GM03348 (cell line): Measurements from ENCODE around the gene FOXO6.

Experiments
- DNase-seq: peaks from one replicate; pipeline ENCODE4 v3.0.0; 2012; ENCODE audit warnings: low spot score

FOXO6 gene

DNA sequence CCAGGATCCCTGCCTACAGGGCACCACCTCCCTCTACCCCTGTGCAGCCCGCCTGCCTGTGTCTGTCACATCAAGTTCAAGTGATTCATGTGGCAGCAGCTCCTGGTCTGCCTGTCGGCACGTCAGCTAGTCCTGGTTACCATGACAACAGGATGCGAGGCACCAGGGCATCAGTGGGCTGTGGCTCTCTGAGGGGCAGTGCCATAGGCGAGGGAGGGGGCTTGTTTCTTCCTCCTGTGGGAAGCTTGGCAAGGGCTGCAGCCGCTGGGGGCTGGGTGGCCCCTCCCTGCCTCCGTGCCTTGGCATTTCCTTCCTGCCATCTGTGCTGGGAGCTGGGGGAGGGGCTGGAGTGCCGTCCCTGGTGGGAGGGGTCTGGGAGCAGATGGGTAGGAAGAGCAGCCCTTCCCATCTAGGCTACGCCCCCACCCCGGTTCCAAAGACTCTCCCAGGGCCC lies 43.1 kb downstream of the FOXO6 start:
- DNase-seq: no peak

DNA sequence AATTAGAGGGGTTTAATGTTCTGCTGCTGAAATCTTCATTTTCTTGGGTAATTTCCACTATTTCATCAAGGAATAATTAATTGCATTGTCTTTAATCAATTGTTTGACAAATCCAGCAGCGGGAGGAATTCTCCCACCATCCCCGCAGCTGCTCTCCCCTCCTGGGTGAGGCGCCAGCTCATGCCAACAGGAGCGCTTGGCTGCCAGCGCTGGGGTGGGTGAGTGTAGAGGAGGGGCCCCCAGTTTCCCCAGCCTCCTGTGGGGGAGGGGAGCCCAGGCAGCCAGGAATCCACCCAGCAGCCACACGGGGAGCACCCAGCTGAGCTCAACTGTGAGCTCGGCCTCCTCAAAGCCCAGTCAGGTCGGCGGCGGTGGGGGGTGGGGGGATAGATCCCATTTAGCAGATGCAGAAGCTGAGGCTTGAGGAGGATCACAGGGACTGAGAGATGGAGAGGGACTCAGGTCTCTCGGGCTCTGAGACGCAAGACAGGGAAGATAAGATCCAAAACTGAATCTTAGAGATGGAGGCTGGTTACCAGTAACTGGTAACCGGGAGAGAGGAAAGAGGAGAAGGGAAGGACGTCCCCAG lies 46.5 kb downstream of the FOXO6 start:
- DNase-seq: no peak

DNA sequence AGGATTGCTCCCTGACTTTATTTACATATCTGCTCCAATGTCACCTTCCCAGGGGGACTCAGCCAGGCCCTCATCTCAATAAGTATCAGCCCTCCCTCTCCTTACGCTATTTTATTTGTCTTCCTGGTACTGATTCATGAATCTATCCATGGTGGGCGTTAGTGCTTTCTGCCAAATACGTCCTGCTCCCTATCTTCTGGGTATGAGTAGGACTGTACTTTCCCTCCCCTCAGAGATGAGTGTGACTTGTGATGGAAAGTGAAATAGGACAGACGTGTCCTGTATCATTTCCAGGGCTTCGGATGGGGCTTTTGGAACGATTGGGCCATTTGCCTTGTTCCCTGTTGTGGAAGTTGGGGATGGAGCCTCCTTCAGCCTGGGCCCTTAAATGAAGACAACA lies 47.5 kb downstream of the FOXO6 start:
- DNase-seq: no peak

DNA sequence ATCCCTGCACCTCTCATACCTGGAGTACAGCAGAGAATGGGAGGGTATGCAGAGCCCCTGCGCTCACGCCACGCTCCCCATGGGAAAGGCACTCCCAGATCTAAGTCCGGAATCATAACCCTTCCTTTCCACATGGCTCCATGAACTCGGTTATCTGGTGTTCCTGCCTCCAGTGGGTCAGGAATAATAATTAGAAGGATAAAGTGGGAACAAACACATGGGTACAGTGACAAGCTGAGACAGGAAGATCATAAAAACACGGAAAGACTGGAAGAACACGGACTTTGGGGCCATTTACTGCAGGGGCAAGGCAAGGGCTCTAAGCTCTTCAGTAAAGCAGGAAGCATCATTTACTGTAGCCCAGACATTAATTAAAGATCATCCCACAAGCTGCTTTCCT lies 48.6 kb downstream of the FOXO6 start:
- DNase-seq: no peak

DNA sequence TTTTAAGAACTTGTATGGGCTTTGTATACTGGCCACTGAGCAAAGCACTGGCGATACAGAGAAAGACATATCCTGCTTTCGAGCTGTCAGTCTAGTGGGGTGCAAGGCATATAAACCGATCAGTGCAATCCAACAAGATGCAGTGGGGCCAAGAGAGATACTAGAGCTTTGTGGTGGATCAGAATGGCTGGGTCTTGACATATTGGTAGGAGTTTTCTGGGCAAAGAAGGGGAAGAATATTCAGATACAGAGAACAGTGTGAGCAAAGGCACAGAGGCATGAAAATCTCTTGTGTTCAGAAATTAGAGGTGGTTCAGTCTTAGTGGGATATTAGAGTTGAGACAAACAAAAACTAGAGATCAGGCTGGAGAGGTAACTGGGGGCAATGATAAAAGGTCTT lies 49.2 kb downstream of the FOXO6 start:
- DNase-seq: no peak

DNA sequence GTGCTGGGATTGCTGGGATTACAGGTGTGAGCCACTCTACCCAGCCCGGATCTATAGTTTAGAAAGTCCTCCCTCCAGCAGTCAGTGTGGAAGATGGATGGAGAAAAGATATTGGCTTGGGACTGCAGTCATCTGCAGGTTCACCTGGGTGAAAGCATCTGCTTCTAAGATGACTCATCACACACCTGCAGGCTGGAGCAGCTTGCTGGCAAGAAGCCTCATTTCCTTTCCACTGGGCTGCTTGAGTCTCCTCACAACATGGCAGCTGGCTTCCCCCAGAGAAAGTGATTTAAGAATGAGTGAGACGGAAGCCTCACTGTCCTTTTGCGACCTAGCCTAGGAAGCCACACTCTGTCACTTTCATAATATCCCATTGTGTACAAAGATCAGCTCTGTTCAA lies 50.0 kb downstream of the FOXO6 start:
- DNase-seq: no peak

DNA sequence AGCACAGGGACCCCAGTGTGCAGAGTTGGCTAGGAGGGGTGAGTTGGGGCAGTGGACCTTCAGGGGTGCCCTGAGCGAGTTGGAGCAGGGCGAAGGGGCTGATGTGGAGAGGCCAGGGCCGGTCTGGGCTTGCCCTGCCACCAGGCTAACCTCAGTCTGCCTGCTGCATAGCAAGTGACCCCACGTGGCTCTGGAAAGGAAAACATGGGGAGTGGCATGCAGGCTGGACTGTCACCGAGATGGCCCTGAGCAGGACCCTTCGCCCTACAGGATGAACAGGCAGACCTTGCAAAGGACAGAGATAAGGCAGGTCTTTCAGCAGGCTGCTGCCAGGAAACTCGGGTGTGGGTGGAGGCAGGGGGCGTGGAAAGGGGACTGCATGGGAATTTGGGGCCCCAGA lies 51.5 kb downstream of the FOXO6 start:
- DNase-seq: no peak

DNA sequence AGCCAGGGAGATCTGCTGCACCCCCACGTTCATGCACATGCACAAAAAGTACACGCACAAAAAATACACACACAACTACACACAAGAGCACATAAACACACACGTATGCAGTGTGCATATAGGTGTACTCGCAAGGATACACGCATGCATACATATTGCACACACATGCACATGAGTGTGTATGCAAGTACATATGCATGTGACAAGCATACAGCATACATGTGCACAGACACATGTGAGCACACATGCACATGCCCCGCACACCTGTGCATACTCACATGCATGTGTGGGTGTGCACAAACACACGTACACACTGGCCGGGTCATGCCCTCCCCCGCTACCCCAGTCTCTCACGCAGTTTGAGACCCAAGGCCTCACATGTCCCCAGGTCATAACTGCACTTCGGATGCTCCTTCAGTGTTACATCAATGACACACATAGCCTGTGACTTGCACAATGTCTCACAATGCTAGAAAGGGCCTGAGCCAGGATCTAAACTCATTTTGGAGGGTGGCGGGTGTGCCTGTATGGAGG lies 52.6 kb downstream of the FOXO6 start:
- no peak for DNase-seq

DNA sequence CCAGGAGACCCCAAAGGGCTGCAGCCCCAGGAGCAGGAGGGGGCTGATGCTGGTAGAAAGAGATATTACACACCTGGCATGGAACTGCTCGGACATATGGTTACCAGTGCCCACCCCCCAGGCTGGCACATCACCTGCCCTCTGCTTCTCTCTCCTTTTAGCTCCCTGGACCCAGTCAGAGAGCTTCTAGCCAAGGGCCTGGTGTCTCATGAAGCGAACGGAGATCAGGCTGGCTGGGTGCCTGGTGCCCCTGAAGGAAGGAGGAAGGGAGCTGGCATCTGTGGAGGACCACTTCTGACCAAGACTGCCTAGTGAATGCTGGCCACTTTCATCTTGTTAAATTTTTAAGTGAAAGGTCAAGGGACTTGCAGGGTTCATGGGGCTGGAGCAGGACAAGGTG lies 53.1 kb downstream of the FOXO6 start:
- no peak for DNase-seq

DNA sequence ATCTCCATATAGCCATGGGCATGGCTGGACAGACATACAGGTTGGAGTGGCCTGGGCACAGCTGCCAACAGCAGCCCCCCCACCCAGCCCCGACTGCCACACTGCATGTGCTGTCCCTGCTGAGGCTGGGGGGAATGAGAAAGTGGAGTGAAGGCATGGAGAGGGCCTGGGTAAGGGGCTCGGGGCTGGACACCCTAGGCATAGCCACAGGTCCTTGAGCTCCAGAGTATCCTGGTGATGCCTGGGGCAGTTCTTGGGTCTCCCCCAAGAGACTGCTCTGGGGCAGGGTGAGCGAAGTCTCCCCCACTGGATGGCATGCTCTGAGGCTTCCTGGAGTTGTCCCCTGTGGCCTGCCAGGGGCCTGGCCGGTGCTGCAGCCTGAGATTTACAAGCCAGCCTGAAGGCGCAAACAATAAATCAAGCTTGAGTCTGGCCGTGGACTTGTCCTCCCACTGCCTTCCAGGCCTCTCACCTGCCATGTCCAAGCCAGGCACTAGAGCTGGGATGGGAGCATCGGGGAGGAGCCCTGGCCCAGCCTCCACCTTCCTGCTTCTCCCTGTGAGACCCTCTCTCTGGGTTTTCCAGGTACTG lies 53.6 kb downstream of the FOXO6 start:
- DNase-seq: no peak

DNA sequence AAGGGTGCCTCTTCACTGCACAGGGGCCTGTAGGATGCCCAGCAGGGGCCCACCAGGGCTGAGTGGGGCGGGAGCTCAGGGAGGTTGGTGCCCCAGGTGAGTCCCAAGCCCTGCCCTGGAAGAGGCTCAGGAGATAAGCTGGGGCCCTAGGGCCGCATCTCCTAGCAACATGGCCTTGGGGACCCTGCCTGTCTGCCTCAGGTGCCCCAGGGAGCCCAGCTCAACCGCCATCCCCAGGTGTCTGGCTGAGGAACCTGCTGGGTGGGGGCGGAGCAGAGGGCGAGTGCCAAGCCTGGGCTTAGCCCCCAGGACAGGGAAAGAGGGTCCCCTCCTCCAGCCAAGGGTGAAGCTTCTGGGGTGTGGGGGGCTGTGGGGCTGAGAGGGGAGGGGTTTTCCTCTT lies 54.8 kb downstream of the FOXO6 start:
- no peak for DNase-seq

DNA sequence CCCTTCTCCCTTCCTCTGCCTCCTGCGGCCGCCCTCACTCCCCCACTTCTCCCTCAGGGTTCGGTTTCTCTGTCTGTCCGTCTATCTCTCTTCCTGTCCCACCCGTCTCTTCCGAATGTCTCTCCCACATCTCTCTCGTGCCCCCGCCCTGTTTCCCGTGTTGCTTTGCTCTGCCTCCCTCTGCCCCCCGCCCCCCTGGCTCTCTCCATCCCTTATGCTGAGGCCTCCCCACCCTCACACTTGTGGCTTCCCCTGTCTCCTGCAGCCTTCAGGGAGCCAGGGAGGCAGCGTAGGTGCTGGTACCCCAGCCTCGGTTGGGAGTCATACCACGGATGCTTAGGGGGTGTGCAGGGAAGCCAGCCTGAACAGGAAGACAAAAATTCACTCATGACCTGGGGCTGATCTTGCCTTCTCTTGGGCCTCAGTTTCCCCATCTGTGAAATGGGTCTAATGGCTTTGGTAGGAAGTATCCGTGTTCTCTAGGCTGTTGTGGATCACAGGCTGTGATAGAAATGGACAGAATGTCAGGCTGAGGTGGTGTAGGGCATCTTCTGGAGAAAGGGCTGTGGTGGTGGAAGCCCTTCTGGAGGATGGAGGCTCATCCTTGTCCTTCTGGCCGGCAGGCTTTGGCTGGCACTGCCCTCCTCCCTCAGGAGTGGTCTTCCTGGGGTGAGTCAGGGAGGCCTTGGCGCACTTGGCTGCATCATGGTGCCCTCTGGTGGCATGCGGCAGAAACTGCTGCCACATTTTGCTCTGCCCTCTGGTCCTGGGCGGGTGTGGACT lies 55.5 kb downstream of the FOXO6 start:
- peak; percentile 92 for DNase-seq

DNA sequence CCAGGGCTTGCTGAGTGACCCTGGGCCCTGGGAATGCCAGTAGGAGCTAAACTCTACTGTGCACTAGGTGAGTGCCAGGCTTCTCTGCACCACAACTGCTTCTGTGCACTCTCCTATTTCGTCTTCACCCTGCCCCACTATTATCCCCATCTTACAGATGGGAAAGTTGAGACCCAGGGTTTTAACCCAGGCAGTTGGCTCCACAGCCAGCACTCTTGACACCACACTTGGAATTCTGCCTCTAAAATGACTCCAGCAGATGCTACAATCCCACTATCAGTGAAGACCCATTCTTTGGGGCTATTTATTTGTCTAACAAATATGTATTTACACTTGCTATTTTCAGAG lies 56.1 kb downstream of the FOXO6 start:
- DNase-seq: no peak

DNA sequence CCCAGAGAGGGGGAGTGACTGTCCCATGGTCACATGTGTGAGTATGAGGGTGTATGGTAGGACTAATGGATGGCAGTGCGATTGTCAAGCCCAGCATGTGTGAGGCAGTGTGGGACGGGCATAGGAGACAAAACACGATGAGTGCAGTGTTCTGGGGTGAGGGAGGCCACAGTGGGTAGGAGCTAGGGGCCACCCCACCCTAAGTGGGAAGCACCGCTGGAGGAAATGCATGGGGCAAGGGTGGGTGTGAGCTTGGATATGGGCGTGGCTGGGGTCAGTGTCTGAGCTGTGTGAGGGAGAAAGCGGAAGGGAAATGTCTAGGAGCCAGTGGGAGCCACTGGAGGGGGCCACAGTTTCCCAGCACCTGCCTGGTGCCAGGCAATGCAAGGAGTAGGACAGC lies 56.5 kb downstream of the FOXO6 start:
- no peak for DNase-seq

DNA sequence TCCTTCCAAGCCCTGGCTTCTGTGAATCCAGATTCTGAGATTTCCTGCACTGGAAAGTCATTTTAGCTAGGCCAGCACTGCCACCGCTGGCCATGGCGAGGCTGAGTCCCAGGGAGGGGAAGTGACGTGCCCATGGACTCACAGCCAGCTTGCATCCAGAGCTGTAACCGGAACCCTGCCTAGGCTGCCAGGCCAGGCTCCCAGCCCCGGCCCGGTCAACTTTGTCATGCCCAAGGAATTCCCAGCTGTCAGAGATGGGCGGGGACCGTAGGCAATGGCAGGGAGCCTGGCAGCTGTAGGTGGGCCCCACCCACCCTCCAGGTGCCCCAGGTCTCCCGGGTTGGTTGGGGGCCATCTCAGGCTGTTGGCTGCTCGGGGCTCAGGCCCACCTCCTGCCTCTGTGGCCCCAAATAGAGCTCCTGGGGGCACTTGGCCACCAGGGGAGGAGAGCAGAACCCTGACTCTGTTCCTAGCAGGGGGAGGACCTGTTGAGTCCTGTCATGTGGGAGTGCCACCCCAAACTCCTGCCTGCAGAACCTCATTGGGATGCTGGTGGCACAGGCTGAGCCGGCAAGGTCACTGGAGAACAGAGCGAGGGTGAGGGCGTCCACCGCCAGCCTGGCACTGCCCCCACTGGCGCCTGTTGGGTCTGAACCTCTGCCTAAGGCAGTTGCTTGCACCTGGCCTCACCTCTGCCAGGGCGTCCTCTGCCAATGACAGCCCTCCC lies 57.8 kb downstream of the FOXO6 start:
- peak; percentile 96 for DNase-seq

DNA sequence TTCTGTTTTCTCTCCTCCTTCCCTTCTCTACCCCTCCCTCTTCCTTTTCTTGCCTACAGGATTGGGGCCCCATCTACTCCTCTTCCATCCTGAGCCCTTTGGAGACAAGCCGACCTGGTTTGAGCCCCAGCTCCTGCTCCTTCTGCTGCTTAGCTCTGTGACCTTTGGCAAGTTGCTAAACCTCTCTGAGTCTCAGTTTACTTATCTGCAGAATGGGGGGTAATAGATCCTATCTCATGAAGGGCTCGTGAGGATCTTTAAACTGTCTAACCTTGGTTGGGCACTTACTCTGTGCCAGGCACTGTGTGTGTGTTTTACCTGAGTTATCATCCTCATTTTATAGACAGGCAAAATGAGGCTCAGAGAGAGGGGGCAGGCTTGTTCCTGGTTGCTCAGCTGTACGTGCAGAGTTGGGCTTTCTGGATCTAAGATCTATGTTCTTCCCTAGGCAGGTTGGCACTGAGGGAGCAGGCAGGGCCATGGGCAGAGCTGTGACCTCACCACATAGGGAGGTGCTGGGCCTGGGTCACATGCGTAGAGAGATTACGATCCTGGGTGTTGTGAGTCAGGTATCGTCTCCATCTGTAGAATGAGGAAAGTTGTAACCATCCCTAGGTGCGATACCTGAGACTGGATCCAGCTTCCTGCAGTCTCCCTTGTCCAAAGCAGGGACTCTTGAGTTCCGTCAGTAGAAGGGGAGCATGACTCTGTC lies 58.5 kb downstream of the FOXO6 start:
- no peak for DNase-seq

DNA sequence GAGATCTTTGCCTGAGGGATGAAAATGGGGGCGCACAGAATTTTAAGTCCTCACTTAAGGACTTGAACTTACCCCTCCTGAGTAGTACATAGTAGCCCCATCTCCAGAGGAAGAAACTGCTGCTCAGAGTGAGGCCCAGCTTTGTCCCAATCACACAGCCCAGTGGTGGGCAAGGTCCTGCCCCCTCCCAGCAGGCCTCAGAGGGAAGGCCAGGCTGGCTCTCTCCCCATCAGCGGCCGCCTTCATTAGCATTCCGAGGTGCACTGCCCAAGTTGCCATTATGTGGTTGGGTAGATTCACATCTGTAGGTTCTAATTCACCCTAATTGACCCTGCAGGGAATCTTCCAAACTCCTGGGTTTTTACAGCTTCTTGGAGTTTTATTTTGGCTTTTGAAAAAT lies 59.1 kb downstream of the FOXO6 start:
- no peak for DNase-seq

DNA sequence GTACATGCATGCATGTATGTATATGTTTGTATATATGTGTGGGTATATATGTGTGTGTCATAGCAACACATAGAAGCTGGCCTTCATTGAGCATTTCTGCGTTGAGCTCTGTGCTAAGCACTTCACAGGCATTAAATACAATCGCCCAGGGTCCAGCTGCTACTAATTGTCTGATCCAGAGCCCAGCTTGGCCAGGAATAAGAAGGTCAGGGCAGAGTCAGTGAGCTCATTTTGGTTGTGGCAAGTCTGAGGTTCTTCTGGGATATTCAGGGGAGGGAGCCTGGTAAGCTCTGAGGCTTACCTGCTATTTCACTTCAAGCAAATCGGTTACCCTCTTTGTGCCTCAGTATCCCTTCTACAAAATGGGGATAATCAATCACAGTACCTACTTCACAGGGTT lies 59.6 kb downstream of the FOXO6 start:
- DNase-seq: peak; percentile 59

DNA sequence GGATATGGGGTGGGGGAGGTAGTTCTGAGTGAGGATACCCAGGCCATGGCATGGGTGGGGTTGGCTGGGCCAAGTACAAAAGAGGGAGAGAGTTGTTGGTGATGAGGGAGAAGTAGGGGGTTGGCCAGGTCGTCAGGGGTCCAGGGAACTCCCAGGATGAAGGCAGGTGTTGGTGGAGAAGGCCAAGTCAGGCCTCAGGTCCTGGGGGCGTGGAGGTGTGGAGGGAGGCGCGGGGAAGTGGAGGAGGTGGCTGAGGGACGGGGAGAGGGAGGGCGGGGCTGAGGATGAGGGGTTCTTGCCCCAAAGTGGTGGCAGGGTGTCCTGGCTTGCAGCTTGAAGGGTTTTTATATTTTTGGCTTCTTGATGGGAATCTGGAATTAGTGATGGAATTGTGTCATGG lies 61.1 kb downstream of the FOXO6 start:
- DNase-seq: no peak

DNA sequence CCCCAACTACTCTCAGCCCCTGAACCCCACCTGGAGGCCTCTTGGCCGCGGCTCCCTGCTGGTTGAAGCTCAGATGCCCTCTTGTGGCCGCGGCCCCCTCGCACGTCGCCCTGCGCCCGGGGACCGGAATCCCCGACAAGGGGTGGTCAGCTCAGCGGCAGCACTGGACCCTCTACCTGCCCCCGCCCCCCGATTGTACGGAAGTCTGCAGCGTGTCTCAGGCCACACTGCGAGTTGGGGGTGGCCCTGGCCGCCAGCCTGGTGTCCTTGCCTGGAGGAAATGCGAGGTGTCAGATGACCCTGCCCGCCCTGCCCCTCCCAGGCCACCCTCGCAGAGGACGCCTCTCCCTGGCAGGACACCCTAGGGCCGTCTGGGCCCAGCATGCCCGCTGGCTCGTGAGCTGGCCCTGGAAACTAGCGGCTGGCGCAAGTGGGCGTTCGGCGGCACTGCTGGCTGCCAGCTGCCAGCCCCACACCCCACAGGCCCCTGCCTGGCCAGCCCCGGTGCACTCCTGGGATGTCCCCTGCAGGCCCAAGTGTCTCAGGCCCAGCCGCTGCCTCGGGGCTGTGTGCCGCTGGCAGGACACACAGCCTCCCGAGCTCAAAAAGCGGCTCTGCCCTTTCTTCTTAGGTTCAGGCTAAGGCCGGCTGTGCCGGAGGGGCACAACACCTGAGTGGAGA lies 62.4 kb downstream of the FOXO6 start:
- DNase-seq: no peak

DNA sequence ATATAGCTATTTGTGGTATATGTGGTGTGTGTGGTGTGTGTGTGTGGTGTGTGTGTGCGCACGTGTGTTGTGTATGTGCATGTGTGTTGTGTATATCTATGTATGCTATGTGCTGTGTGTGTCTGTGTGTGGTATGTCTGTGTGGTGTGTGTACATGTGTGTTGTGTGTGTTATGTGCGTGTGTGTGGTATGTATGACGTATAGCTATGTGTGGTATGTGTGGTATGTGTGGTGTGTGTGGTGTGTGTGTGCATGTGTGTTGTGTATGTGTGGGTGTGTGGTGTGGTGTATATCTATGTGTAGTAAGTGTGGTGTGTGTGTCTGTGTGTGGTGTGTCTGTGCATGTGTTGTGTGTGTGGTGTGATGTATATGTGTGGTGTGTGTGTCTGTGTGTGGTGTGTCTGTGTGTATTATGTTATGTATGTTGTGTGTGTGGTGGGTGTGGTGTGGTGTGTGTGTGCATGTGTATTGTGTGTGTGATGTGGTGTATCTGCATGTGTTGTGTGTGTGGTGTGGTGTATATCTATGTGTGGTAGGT lies 63.4 kb downstream of the FOXO6 start:
- DNase-seq: no peak
